OCI-LY7 (cell line): Measurements from ENCODE around the gene MATCAP1. TPM values are rescaled to one million over a fixed set of nuclear protein-coding genes. Genes with fewer than 3 reads are reported as not detected.
A peak's percentile ranks its signal among the peaks of the same experiment; 100 is the strongest.

ENCODE experiments used
- Bru-seq: library from RNA; stranded (reverse); fragments of 400-500 nt; gene quantifications from one replicate; lab custom pipeline; 2021; lab: Mats Ljungman, UMichigan
- BruChase-seq, 2 experiments: library from RNA; stranded (reverse); fragments of 400-500 nt; gene quantifications; one replicate each; lab custom pipeline; 2021; lab: Mats Ljungman, UMichigan
- BruUV-seq: library from RNA; stranded (reverse); fragments of 400-500 nt; replicated peaks from 2 replicates; lab custom pipeline; 2021; lab: Mats Ljungman, UMichigan
- CTCF ChIA-PET: fragments of 300-600 bp; sonication (Branson Sonifier 250); formaldehyde crosslinking; loops from one replicate; lab custom pipeline; 2022; ENCODE audit warnings: antibody characterized with exemption; ENCODE audit not compliant: unreplicated experiment; lab: Charles Lee
- POLR2A ChIA-PET: fragments of 300-600 bp; sonication (Branson Sonifier 250); formaldehyde crosslinking; loops from one replicate; lab custom pipeline; 2022; ENCODE audit warnings: antibody characterized with exemption; lab: Charles Lee
- DNase-seq: peaks from one replicate; pipeline ENCODE4 v3.0.0-alpha.2; 2015; ENCODE audit warnings: low spot score
- H2AFZ ChIP-seq: fragments of 200-600 bp; sonication (generic), shearing (Covaris generic); 2 replicates; pipeline ENCODE4 v1.6.1; 2014; ENCODE audit warnings: mild to moderate bottlenecking, antibody characterized with exemption, low read length, moderate library complexity
- H3K27ac ChIP-seq: fragments of 200-600 bp; sonication (generic); 2 replicates; pipeline ENCODE4 v1.5.1; 2014; ENCODE audit warnings: mixed run types, low read depth, mild to moderate bottlenecking, moderate library complexity, low read length, inconsistent platforms; ENCODE audit not compliant: poor library complexity, severe bottlenecking
- H3K36me3 ChIP-seq: fragments of 200-600 bp; sonication (generic); 2 replicates; pipeline ENCODE4 v1.6.1; 2014; ENCODE audit warnings: mild to moderate bottlenecking, antibody characterized with exemption, low read length, moderate library complexity, mixed read lengths; ENCODE audit not compliant: insufficient read depth
- H3K4me1 ChIP-seq: fragments of 200-600 bp; sonication (generic); 2 replicates; pipeline ENCODE4 v1.5.1; 2014; ENCODE audit warnings: mild to moderate bottlenecking, low read length; ENCODE audit not compliant: insufficient read depth, poor library complexity, severe bottlenecking
- H3K4me2 ChIP-seq: fragments of 200-600 bp; sonication (generic); 2 replicates; pipeline ENCODE4 v1.6.1; 2014; ENCODE audit warnings: mild to moderate bottlenecking, low read length
- H3K4me3 ChIP-seq: fragments of 200-600 bp; sonication (generic); 2 replicates; pipeline ENCODE4 v1.5.1; 2014; ENCODE audit warnings: mild to moderate bottlenecking, low read depth, low read length; ENCODE audit not compliant: poor library complexity, severe bottlenecking
- H3K79me2 ChIP-seq: fragments of 200-600 bp; sonication (generic); 2 replicates; pipeline ENCODE4 v1.6.1; 2016; ENCODE audit warnings: low read depth, mild to moderate bottlenecking, low read length, moderate library complexity, mixed read lengths; ENCODE audit not compliant: insufficient read depth
- H3K9me2 ChIP-seq: fragments of 200-600 bp; sonication (generic); 2 replicates; pipeline ENCODE4 v1.6.1; 2016; ENCODE audit warnings: mild to moderate bottlenecking, low read length, mixed read lengths; ENCODE audit not compliant: insufficient read depth
- H3K9me3 ChIP-seq: fragments of 200-600 bp; sonication (generic); 2 replicates; pipeline ENCODE4 v1.6.1; 2014; ENCODE audit warnings: mild to moderate bottlenecking, mixed run types, low read length, mixed read lengths
- H4K20me1 ChIP-seq: fragments of 200-600 bp; sonication (generic); 2 replicates; pipeline ENCODE4 v1.6.1; 2014; ENCODE audit warnings: mild to moderate bottlenecking, antibody characterized with exemption, low read length, moderate library complexity, mixed read lengths; ENCODE audit not compliant: insufficient read depth
- EZH2phosphoT487 ChIP-seq: fragments of 200-600 bp; sonication (generic); IDR thresholded peaks from 2 replicates; pipeline ENCODE4 v1.6.1; 2018; ENCODE audit warnings: low read depth, borderline replicate concordance, mild to moderate bottlenecking, mixed run types, antibody characterized with exemption, low read length, moderate library complexity, mixed read lengths
- intact Hi-C: fragments of 100-400 bp; cut with micrococcal nuclease; formaldehyde crosslinking; loops from one replicate; pipeline ENCODE4 v1.10.0; 2022; ENCODE audit not compliant: unreplicated experiment
- long read RNA-seq: library from polyadenylated mRNA; stranded (forward); transcript quantifications from one replicate; pipeline ENCODE4 v2.0.0, GENCODE V29; 2022
- total RNA-seq, 2 experiments: library from RNA; depleted of rRNA in 1 of 2; stranded (reverse); fragments of >200 nt in 1 of 2; shearing (Covaris generic) in 1 of 2; gene quantifications; 2 replicates each; pipeline ENCODE4 v1.2.3, GENCODE V29; 2014 to 2022
- TF ChIP-seq, protein P1 (sequence below): fragments of 200-600 bp; sonication (generic); conservative IDR thresholded peaks from 2 replicates; pipeline ENCODE4 v1.5.1; 2014; ENCODE audit warnings: mild to moderate bottlenecking, antibody characterized with exemption, low read length, moderate library complexity, mixed read lengths

Gene MATCAP1
- total RNA-seq (2014; rRNA removed; shearing (Covaris generic)) (18.0 and 22.9 TPM in 2 replicates), total RNA-seq (2022) (39.6 and 42.3 TPM in 2 replicates), Bru-seq, nascent RNA (percentile 59 among the genes with signal in this experiment), BruChase-seq, experiment 1, labeled RNA remaining after a 6-hour chase (percentile 76 among the genes with signal in this experiment), BruChase-seq, experiment 2, labeled RNA remaining after a 2-hour chase (percentile 70 among the genes with signal in this experiment)
- long read RNA-seq, partial matches to known transcripts = 3 of 20 reads
- long read RNA-seq, other reads (novel, unspliced or antisense) = 9 of 20 reads

DNA sequence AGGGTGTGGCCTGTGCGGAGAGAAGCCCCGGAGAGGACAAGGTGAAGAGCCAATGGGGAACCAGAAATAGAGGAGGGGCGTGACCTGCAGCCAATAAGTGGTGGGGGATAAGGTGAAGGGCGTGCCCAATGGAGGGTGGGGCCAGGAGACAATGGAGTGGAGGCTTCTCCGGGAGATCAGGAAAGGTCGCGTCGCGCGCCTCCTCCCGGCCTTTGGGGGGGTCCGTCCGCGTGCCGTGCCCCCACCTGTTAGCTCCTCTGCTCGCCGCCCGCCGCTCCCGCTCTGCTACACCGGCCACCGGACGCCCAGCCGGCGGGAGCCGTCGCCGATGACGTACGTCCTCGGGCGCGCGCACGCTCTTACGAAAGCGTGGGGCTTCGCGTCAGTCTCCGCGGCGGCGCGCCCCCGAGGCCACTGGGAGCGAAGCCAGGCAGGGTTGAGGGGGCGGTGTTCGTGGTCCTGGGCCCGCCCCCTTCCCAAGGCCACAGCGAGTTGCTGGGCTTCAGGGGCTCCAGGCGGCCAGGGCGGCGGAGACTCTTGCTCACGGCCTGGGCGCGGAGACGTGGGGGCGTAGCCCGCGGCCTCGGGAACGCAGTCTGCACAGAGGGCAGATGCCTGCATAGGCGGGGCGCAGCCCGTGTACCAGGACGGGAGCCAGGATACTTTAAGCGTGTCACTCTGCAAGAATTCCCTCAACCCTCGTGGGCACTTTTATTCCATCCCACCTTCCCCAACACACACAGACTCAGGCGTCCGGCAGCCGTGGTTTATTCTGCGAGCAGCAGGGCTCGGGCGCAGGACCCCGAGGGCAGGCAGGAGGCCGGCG is at the start of gene MATCAP1:
Gene MATCAP1, minus strand, starts transcription at position 337 of the 826 bp plus-strand sequence. CDS start 3,353 bp downstream, outside the sequence.
- TF ChIP-seq, protein P1, sequence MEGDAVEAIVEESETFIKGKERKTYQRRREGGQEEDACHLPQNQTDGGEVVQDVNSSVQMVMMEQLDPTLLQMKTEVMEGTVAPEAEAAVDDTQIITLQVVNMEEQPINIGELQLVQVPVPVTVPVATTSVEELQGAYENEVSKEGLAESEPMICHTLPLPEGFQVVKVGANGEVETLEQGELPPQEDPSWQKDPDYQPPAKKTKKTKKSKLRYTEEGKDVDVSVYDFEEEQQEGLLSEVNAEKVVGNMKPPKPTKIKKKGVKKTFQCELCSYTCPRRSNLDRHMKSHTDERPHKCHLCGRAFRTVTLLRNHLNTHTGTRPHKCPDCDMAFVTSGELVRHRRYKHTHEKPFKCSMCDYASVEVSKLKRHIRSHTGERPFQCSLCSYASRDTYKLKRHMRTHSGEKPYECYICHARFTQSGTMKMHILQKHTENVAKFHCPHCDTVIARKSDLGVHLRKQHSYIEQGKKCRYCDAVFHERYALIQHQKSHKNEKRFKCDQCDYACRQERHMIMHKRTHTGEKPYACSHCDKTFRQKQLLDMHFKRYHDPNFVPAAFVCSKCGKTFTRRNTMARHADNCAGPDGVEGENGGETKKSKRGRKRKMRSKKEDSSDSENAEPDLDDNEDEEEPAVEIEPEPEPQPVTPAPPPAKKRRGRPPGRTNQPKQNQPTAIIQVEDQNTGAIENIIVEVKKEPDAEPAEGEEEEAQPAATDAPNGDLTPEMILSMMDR = no peak
- TF ChIP-seq EZH2phosphoT487 = no peak
- BruUV-seq = no TSS peak
- ChIA-PET POLR2A (interaction anchor here (0.6 to 1.1 kb wide), 2 partner anchors 44 to 70 kb away, joined by 3 to 6 read pairs; partner anchors contain the start of gene TMEM208), CTCF (no interaction called here)
- Histone ChIP-seq H3K4me2 (peak within 1 kb of the TSS; percentile 92), H3K4me1 (peaks cover 14% of the 10 kb centered on the region), H3K9me2 (no peaks in the 10 kb centered on the region), H3K9me3 (no peaks in the 10 kb centered on the region), H3K4me3 (peak within 1 kb of the TSS; percentile 79), H2AFZ (peak within 1 kb of the TSS; percentile 66), H4K20me1 (no peaks in the 10 kb centered on the region), H3K79me2 (no peaks in the 10 kb centered on the region), H3K36me3 (no peaks in the 10 kb centered on the region), H3K27ac (peak within 1 kb of the TSS; percentile 56)
- peak; percentile 97 for DNase-seq
- intact Hi-C loops = loop anchor here (1.0 to 10.0 kb wide), 3 partner anchors 24 to 230 kb away; no protein-coding TSS in a partner anchor

DNA sequence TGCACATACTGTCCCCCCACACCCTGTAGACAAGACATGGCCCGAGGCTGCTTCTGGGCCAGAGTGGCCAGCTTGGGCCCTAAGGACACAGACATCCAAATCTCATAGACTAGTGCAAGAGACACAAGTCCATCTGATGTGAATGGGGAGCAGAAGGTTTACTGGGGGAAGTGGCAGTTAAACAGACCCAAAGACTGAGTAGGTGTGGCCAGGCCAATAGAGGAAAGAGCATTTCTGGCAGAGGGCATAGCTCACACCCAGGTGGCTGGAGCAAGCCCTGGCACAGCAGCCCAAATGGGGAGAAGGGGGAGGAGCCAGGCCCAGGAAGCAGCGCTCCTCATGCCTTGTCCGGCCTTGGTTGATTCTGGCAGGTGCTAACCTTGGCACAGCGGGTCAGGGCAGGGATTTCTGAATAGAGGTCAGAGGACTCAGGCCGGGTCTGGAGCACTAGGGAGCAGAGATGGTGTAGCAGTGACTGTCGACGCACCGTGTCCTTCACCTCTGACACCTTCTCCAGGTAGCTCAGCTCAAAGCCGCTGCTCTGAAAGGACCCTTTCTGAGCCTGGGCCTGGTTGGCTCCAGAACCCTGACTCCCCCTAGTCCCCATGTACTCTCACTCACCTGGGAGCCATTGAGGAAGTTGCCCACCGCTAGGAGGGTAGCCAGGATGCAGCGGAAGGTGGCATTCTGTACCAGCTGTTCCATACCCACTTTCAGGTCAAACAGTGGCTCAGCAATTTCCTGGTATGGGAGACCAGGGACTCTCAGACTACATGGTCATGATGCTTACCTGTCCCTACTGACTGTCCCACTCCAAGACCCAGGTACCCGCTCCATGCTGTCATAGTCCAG is 47.3 kb upstream of the MATCAP1 start:
- no peak for DNase-seq
- intact Hi-C loops = no loop called here
- no peak overlapping the region for H3K4me2 ChIP-seq
- peaks cover 16% of the 10 kb centered on the region for H3K4me1 ChIP-seq
- no peaks in the 10 kb centered on the region for H3K9me3 ChIP-seq
- H2AFZ ChIP-seq = no peak overlapping the region
- TF ChIP-seq, protein P1 = no peak
- TF ChIP-seq EZH2phosphoT487 = no peak
- H3K4me3 ChIP-seq = no peak overlapping the region
- ChIA-PET POLR2A (interaction anchor here (1.3 kb wide), 1 partner anchor 14 kb away, joined by 3 read pairs; no protein-coding TSS in a partner anchor), CTCF (no interaction called here)
- H3K36me3 ChIP-seq = peaks cover 55% of the 10 kb centered on the region
- H3K79me2 ChIP-seq = peaks cover 13% of the 10 kb centered on the region
- no peak overlapping the region for H3K27ac ChIP-seq
- no peaks in the 10 kb centered on the region for H4K20me1 ChIP-seq
- no peaks in the 10 kb centered on the region for H3K9me2 ChIP-seq
- BruUV-seq = no TSS peak
